Activated CD8-positive, alpha-beta T cell treated with anti-CD3 and anti-CD28 coated beads, Interleukin-2, amount 10 ng/mL, durations not matched to agents 7 days and 5 days (primary cell): ENCODE results near the gene IFNAR1. TPM values are rescaled to one million over a fixed set of nuclear protein-coding genes. Genes with fewer than 3 reads are reported as not detected.

Experiments used
- ATAC-seq: fragments of 150-1000 bp; cut with Tn5 transposase; one replicate; pipeline ENCODE4 v1.10.0; 2021; ENCODE audit warnings: moderate library complexity
- CTCF ChIA-PET: fragments of 350-600 bp; sonication (Branson Sonifier 250); formaldehyde crosslinking; loops from one replicate; lab custom pipeline; 2021; ENCODE audit warnings: antibody characterized with exemption; lab: Charles Lee
- POLR2A ChIA-PET: fragments of 350-600 bp; sonication (Branson Sonifier 250); formaldehyde crosslinking; loops from one replicate; lab custom pipeline; 2021; ENCODE audit warnings: antibody characterized with exemption; lab: Charles Lee
- DNase-seq: peaks from one replicate; pipeline ENCODE4 v3.0.0-alpha.2; 2020
- H3K27ac Mint-ChIP-seq: one replicate; pipeline ENCODE4 v1.8.0; 2021; ENCODE audit warnings: mild to moderate bottlenecking, mixed read lengths
- H3K27me3 Mint-ChIP-seq: one replicate; pipeline ENCODE4 v1.8.0; 2021; ENCODE audit warnings: low read depth, mixed read lengths
- H3K36me3 Mint-ChIP-seq: one replicate; pipeline ENCODE4 v1.8.0; 2021; ENCODE audit warnings: low read depth, mixed read lengths
- H3K4me1 Mint-ChIP-seq: one replicate; pipeline ENCODE4 v1.8.0; 2021; ENCODE audit warnings: low read depth, mixed read lengths
- H3K4me3 Mint-ChIP-seq: one replicate; pipeline ENCODE4 v1.8.0; 2021; ENCODE audit warnings: mild to moderate bottlenecking, mixed read lengths
- H3K9me3 Mint-ChIP-seq: one replicate; pipeline ENCODE4 v1.8.0; 2022; ENCODE audit warnings: mixed read lengths; ENCODE audit not compliant: insufficient read depth
- total RNA-seq, 2 experiments: library from RNA; stranded (reverse); gene quantifications; one replicate each; pipeline ENCODE4 v1.2.3, GENCODE V29; 2021

Gene IFNAR1
- 10 to 100 TPM; 32.5 to 35.4 TPM for total RNA-seq

- Mint-ChIP-seq H3K36me3 (peaks cover 13% of the 10 kb centered on the region), H3K27me3 (peaks cover 2% of the 10 kb centered on the region), H3K9me3 (no peaks in the 10 kb centered on the region), H3K4me1 (peaks cover 25% of the 10 kb centered on the region), H3K27ac (no peak within 1 kb of the TSS), H3K4me3 (no peak within 1 kb of the TSS)
- ChIA-PET POLR2A (interaction anchor here (0.6 to 2.0 kb wide), 10 partner anchors 23 to 213 kb away, joined by 3 to 16 read pairs (median 3); partner anchors contain the start of genes IL10RB and TMEM50B), CTCF (interaction anchor here (0.8 to 2.5 kb wide), 18 partner anchors 16 to 281 kb away, joined by 3 to 44 read pairs (median 4); no protein-coding TSS in a partner anchor)
- DNase-seq (peak; percentile 100), ATAC-seq (peak; percentile 96)
Observed at GRCh38 chr21:33324291-33325221, at the start of gene IFNAR1. TSS of gene IFNAR1 (plus strand) at chr21:33324970. CDS start at chr21:33325056, 86 bp downstream.

- ATAC-seq = no peak
- no peak overlapping the region for H3K27ac Mint-ChIP-seq
- no peak for DNase-seq
- POLR2A ChIA-PET = no interaction called here
- H3K4me3 Mint-ChIP-seq = no peak overlapping the region
- H3K4me1 Mint-ChIP-seq = peaks cover 2% of the 10 kb centered on the region
- CTCF ChIA-PET = interaction anchor here (1.8 kb wide), 1 partner anchor 79 kb away, joined by 4 read pairs; no protein-coding TSS in a partner anchor
- peaks cover 72% of the 10 kb centered on the region for H3K36me3 Mint-ChIP-seq
- H3K9me3 Mint-ChIP-seq = no peaks in the 10 kb centered on the region
- H3K27me3 Mint-ChIP-seq = no peaks in the 10 kb centered on the region
Observed at GRCh38 chr21:33278721-33279120, 46.0 kb upstream of the IFNAR1 start.

- Mint-ChIP-seq H3K4me1 (peaks cover 2% of the 10 kb centered on the region), H3K9me3 (no peaks in the 10 kb centered on the region), H3K27me3 (no peaks in the 10 kb centered on the region), H3K36me3 (peaks cover 72% of the 10 kb centered on the region), H3K27ac (no peak overlapping the region), H3K4me3 (no peak overlapping the region)
- ChIA-PET POLR2A (no interaction called here), CTCF (interaction anchor here (1.8 kb wide), 1 partner anchor 80 kb away, joined by 4 read pairs; no protein-coding TSS in a partner anchor)
- ATAC-seq = no peak
- no peak for DNase-seq
Observed at GRCh38 chr21:33279330-33279820, 45.4 kb upstream of the IFNAR1 start.

- H3K9me3 Mint-ChIP-seq = no peaks in the 10 kb centered on the region
- ChIA-PET CTCF (no interaction called here), POLR2A (no interaction called here)
- peaks cover 76% of the 10 kb centered on the region for H3K36me3 Mint-ChIP-seq
- ATAC-seq (no peak), DNase-seq (no peak)
- no peak overlapping the region for H3K4me3 Mint-ChIP-seq
- H3K27ac Mint-ChIP-seq = no peak overlapping the region
- peaks cover 2% of the 10 kb centered on the region for H3K4me1 Mint-ChIP-seq
- no peaks in the 10 kb centered on the region for H3K27me3 Mint-ChIP-seq
Observed at GRCh38 chr21:33281096-33281652, 43.6 kb upstream of the IFNAR1 start.

GRCh38 chr21:33283203-33283602, 41.6 kb upstream of the IFNAR1 start:
- peaks cover 73% of the 10 kb centered on the region for H3K36me3 Mint-ChIP-seq
- CTCF ChIA-PET = interaction anchor here (1.2 kb wide), 1 partner anchor 86 kb away, joined by 3 read pairs; no protein-coding TSS in a partner anchor

GRCh38 chr21:33286076-33286475, 38.7 kb upstream of the IFNAR1 start:
- Mint-ChIP-seq H3K9me3 (no peaks in the 10 kb centered on the region), H3K4me1 (peaks cover 2% of the 10 kb centered on the region), H3K27ac (no peak overlapping the region), H3K4me3 (no peak overlapping the region), H3K27me3 (no peaks in the 10 kb centered on the region), H3K36me3 (peaks cover 63% of the 10 kb centered on the region)
- ATAC-seq = no peak
- ChIA-PET CTCF (interaction anchor here (1.2 kb wide), 1 partner anchor 75 kb away, joined by 3 read pairs; no protein-coding TSS in a partner anchor), POLR2A (no interaction called here)
- DNase-seq = no peak

More at GRCh38 chr21:33283203-33283602, 41.6 kb upstream of the IFNAR1 start:
- POLR2A ChIA-PET = interaction anchor here (1.2 kb wide), 1 partner anchor 17 kb away, joined by 4 read pairs; the partner anchor contains the start of gene IL10RB
- Mint-ChIP-seq H3K4me3 (no peak overlapping the region), H3K27me3 (no peaks in the 10 kb centered on the region), H3K4me1 (peaks cover 2% of the 10 kb centered on the region), H3K27ac (no peak overlapping the region), H3K9me3 (no peaks in the 10 kb centered on the region)
- no peak for DNase-seq
- no peak for ATAC-seq

- Mint-ChIP-seq H3K27me3 (no peaks in the 10 kb centered on the region), H3K9me3 (no peaks in the 10 kb centered on the region), H3K36me3 (peaks cover 68% of the 10 kb centered on the region), H3K4me3 (no peak overlapping the region), H3K27ac (no peak overlapping the region), H3K4me1 (peaks cover 2% of the 10 kb centered on the region)
- CTCF ChIA-PET = interaction anchor here (1.2 kb wide), 1 partner anchor 74 kb away, joined by 3 read pairs; no protein-coding TSS in a partner anchor
- ATAC-seq (no peak), DNase-seq (no peak)
- POLR2A ChIA-PET = no interaction called here
Observed at GRCh38 chr21:33286600-33287456, 37.9 kb upstream of the IFNAR1 start.

- Mint-ChIP-seq H3K27ac (no peak overlapping the region), H3K27me3 (no peaks in the 10 kb centered on the region), H3K4me1 (peaks cover 15% of the 10 kb centered on the region), H3K4me3 (no peak overlapping the region), H3K9me3 (no peaks in the 10 kb centered on the region), H3K36me3 (peaks cover 69% of the 10 kb centered on the region)
- ATAC-seq (no peak), DNase-seq (no peak)
- POLR2A ChIA-PET = no interaction called here
- CTCF ChIA-PET = no interaction called here
Observed at GRCh38 chr21:33289199-33289819, 35.5 kb upstream of the IFNAR1 start.

- Mint-ChIP-seq H3K9me3 (no peaks in the 10 kb centered on the region), H3K36me3 (peaks cover 65% of the 10 kb centered on the region), H3K4me1 (peaks cover 15% of the 10 kb centered on the region), H3K27ac (no peak overlapping the region), H3K27me3 (no peaks in the 10 kb centered on the region), H3K4me3 (no peak overlapping the region)
- ChIA-PET CTCF (no interaction called here), POLR2A (no interaction called here)
- ATAC-seq (no peak), DNase-seq (no peak)
Observed at GRCh38 chr21:33290441-33290840, 34.3 kb upstream of the IFNAR1 start.

GRCh38 chr21:33291686-33292085, 33.1 kb upstream of the IFNAR1 start:
- peaks cover 15% of the 10 kb centered on the region for H3K4me1 Mint-ChIP-seq
- no peak overlapping the region for H3K4me3 Mint-ChIP-seq
- ChIA-PET CTCF (interaction anchor here (0.9 kb wide), 1 partner anchor 23 kb away, joined by 3 read pairs; no protein-coding TSS in a partner anchor), POLR2A (interaction anchor here (0.5 to 0.6 kb wide), 2 partner anchors 24 to 31 kb away, joined by 3 read pairs; no protein-coding TSS in a partner anchor)
- no peak for DNase-seq
- ATAC-seq = no peak
- no peaks in the 10 kb centered on the region for H3K27me3 Mint-ChIP-seq
- H3K27ac Mint-ChIP-seq = no peak overlapping the region
- H3K9me3 Mint-ChIP-seq = no peaks in the 10 kb centered on the region
- peaks cover 63% of the 10 kb centered on the region for H3K36me3 Mint-ChIP-seq
